Measurements from ENCODE around the gene NINL. TPM values are rescaled to one million over a fixed set of nuclear protein-coding genes. Genes with fewer than 3 reads are reported as not detected.

The NINL gene
- total RNA-seq, 1 experiment from 2014 or later, result 13.6 TPM

GRCh38 chr20:25500880-25501351 is 84.4 kb downstream of the NINL start:
- H3K4me1 ChIP-seq, result no peaks in the 10 kb centered on the region
- Mint-ChIP-seq H3K27me3 (ENCODE audit: insufficient read depth, unreplicated experiment) (no peaks in the 10 kb centered on the region), H3K27ac (ENCODE audit: unreplicated experiment) (no peak overlapping the region), H3K36me3 (ENCODE audit: insufficient read depth, unreplicated experiment) (no peaks in the 10 kb centered on the region), H3K4me3 (ENCODE audit: unreplicated experiment) (no peak overlapping the region), H3K4me1 (ENCODE audit: low read depth, unreplicated experiment) (no peaks in the 10 kb centered on the region), H3K9me3 (ENCODE audit: unreplicated experiment) (no peaks in the 10 kb centered on the region)
- H3K27me3 ChIP-seq (replicated peaks; ENCODE audit: control insufficient read depth, insufficient read depth, low read length), result no peaks in the 10 kb centered on the region
- intact Hi-C loops (cut with micrococcal nuclease; ENCODE audit: unreplicated experiment), result no loop called here
- no peaks in the 10 kb centered on the region for H3K36me3 ChIP-seq (ENCODE audit: control insufficient read depth, insufficient read depth, low read length)
- ChIA-PET CTCF (no interaction called here), POLR2A (no interaction called here)
- no peak for DNase-seq
- TF ChIP-seq CTCF (IDR thresholded peaks at IDR 0.05; ENCODE audit: insufficient read depth in 1 of 2, low read depth in 1 of 2, low read length in 1 of 2, severe bottlenecking in 1 of 2, unreplicated experiment in 1 of 2), result no peak
- H3K9me3 ChIP-seq, result no peaks in the 10 kb centered on the region
- H3K4me3 ChIP-seq (ENCODE audit: low read depth, low read length), result no peak overlapping the region
- no TSS peak for BruUV-seq (replicated peaks)

- intact Hi-C loops (cut with micrococcal nuclease; ENCODE audit: unreplicated experiment), result no loop called here
- no peaks in the 10 kb centered on the region for H3K36me3 ChIP-seq (ENCODE audit: control insufficient read depth, insufficient read depth, low read length)
- BruUV-seq (replicated peaks), result no TSS peak
- Mint-ChIP-seq H3K36me3 (ENCODE audit: insufficient read depth, unreplicated experiment) (no peaks in the 10 kb centered on the region), H3K9me3 (ENCODE audit: unreplicated experiment) (no peaks in the 10 kb centered on the region), H3K27me3 (ENCODE audit: insufficient read depth, unreplicated experiment) (no peaks in the 10 kb centered on the region), H3K4me3 (ENCODE audit: unreplicated experiment) (no peak overlapping the region), H3K27ac (ENCODE audit: unreplicated experiment) (no peak overlapping the region), H3K4me1 (ENCODE audit: low read depth, unreplicated experiment) (no peaks in the 10 kb centered on the region)
- no peak for DNase-seq
- ChIA-PET CTCF (no interaction called here), POLR2A (no interaction called here)
- H3K4me1 ChIP-seq, result no peaks in the 10 kb centered on the region
- TF ChIP-seq CTCF (IDR thresholded peaks at IDR 0.05; ENCODE audit: insufficient read depth in 1 of 2, low read depth in 1 of 2, low read length in 1 of 2, severe bottlenecking in 1 of 2, unreplicated experiment in 1 of 2), result no peak
- H3K4me3 ChIP-seq (ENCODE audit: low read depth, low read length), result no peak overlapping the region
- H3K9me3 ChIP-seq, result no peaks in the 10 kb centered on the region
- no peaks in the 10 kb centered on the region for H3K27me3 ChIP-seq (replicated peaks; ENCODE audit: control insufficient read depth, insufficient read depth, low read length)
These were observed 85.4 kb downstream of the NINL start for GRCh38 chr20:25499855-25500434.

GRCh38 chr20:25499031-25499430 is 86.3 kb downstream of the NINL start:
- H3K27me3 Mint-ChIP-seq (ENCODE audit: insufficient read depth, unreplicated experiment), result no peaks in the 10 kb centered on the region
- no peak overlapping the region for H3K4me3 ChIP-seq (ENCODE audit: low read depth, low read length)
- ChIA-PET POLR2A (no interaction called here), CTCF (no interaction called here)
- TF ChIP-seq CTCF (IDR thresholded peaks at IDR 0.05; ENCODE audit: insufficient read depth in 1 of 2, low read depth in 1 of 2, low read length in 1 of 2, severe bottlenecking in 1 of 2, unreplicated experiment in 1 of 2), result no peak
- no peak for DNase-seq
- no peaks in the 10 kb centered on the region for H3K4me1 Mint-ChIP-seq (ENCODE audit: low read depth, unreplicated experiment)
- H3K9me3 Mint-ChIP-seq (ENCODE audit: unreplicated experiment), result no peaks in the 10 kb centered on the region
- no peaks in the 10 kb centered on the region for H3K36me3 ChIP-seq (ENCODE audit: control insufficient read depth, insufficient read depth, low read length)
- no peaks in the 10 kb centered on the region for H3K9me3 ChIP-seq
- BruUV-seq (replicated peaks), result no TSS peak
- intact Hi-C loops (cut with micrococcal nuclease; ENCODE audit: unreplicated experiment), result no loop called here
- no peaks in the 10 kb centered on the region for H3K4me1 ChIP-seq
- no peaks in the 10 kb centered on the region for H3K27me3 ChIP-seq (replicated peaks; ENCODE audit: control insufficient read depth, insufficient read depth, low read length)
- H3K4me3 Mint-ChIP-seq (ENCODE audit: unreplicated experiment), result no peak overlapping the region
- H3K27ac Mint-ChIP-seq (ENCODE audit: unreplicated experiment), result no peak overlapping the region
- no peaks in the 10 kb centered on the region for H3K36me3 Mint-ChIP-seq (ENCODE audit: insufficient read depth, unreplicated experiment)
